ENCODE data around the gene RIN3. TPM values are rescaled to one million over a fixed set of nuclear protein-coding genes. Genes with fewer than 3 reads are reported as not detected.

RIN3 gene
- total and polyA plus RNA-seq, 7 experiments from 2014 or later: 27.2 to 182 (median 114) TPM

- intact Hi-C loops (cut with micrococcal nuclease): loop anchor here (1.0 to 5.0 kb wide), 4 partner anchors 29 to 167 kb away; no protein-coding TSS in a partner anchor
- Mint-ChIP-seq H3K27ac (peak overlapping the region; percentile 71 to 96 (median 89)), H3K4me3 (peak overlapping the region; percentile 38 to 85 (median 80)), H3K36me3 (peaks cover 0 to 32% (median 5%) of the 10 kb centered on the region in 5 donors), H3K4me1 (peaks cover 38 to 61% (median 56%) of the 10 kb centered on the region in 7 donors), H3K9me3 (peaks cover 0 to 6% (median 0%) of the 10 kb centered on the region in 11 donors), H3K27me3 (no peaks in the 10 kb centered on the region)
- peaks cover 0 to 2% (median 0%) of the 10 kb centered on the region in 3 experiments for H3K36me3 ChIP-seq (ENCODE audit: control insufficient read depth in 2 of 3, insufficient read depth in 3 of 3, low read length in 3 of 3)
- no peaks in the 10 kb centered on the region for H3K27me3 ChIP-seq (ENCODE audit: control insufficient read depth in 2 of 2, insufficient read depth in 2 of 2, low read length in 2 of 2)
- H3K9me3 ChIP-seq (ENCODE audit: control insufficient read depth in 2 of 3, low read length in 3 of 3): no peaks in the 10 kb centered on the region
- peak overlapping the region; percentile 16 for H3K4me3 ChIP-seq (ENCODE audit: low read length)
- peak; percentile 97 for ATAC-seq
- H3K27ac ChIP-seq (ENCODE audit: low read depth, low read length): peak overlapping the region; percentile 74
- peak; percentile 25 to 81 (median 72) for DNase-seq
- ChIA-PET CTCF (interaction anchor here (2.0 to 5.1 kb wide), 3 partner anchors 29 to 42 kb away, joined by 10 to 101 read pairs (median 24); no protein-coding TSS in a partner anchor), POLR2A (interaction anchor here (0.6 to 12.5 kb wide), 10 partner anchors 17 to 135 kb away, joined by 3 to 341 read pairs (median 4); no protein-coding TSS in a partner anchor)
- H3K4me1 ChIP-seq (ENCODE audit: control insufficient read depth in 2 of 2, insufficient read depth in 2 of 2, low read length in 2 of 2): peaks cover 34 to 46% of the 10 kb centered on the region in 2 donors
Observed at GRCh38 chr14:92615451-92615850, 101.9 kb downstream of the RIN3 start.

GRCh38 chr14:92616178-92616577 is 102.6 kb downstream of the RIN3 start:
- Histone ChIP-seq H3K9me3 (ENCODE audit: control insufficient read depth in 2 of 3, low read length in 3 of 3) (no peaks in the 10 kb centered on the region), H3K27me3 (ENCODE audit: control insufficient read depth in 2 of 2, insufficient read depth in 2 of 2, low read length in 2 of 2) (no peaks in the 10 kb centered on the region), H3K4me3 (ENCODE audit: low read length) (peak overlapping the region; percentile 16), H3K36me3 (ENCODE audit: control insufficient read depth in 2 of 3, insufficient read depth in 3 of 3, low read length in 3 of 3) (peaks cover 0 to 2% (median 0%) of the 10 kb centered on the region in 3 experiments), H3K4me1 (ENCODE audit: control insufficient read depth in 2 of 2, insufficient read depth in 2 of 2, low read length in 2 of 2) (peaks cover 34 to 46% of the 10 kb centered on the region in 2 donors), H3K27ac (ENCODE audit: low read depth, low read length) (peak overlapping the region; percentile 74)
- Mint-ChIP-seq H3K27me3 (no peaks in the 10 kb centered on the region), H3K27ac (peak overlapping the region; percentile 71 to 96 (median 89)), H3K4me1 (peaks cover 37 to 59% (median 51%) of the 10 kb centered on the region in 7 donors), H3K9me3 (peaks cover 0 to 6% (median under 1%) of the 10 kb centered on the region in 11 donors), H3K4me3 (peak overlapping the region; percentile 38 to 85 (median 80)), H3K36me3 (peaks cover 0 to 31% (median 7%) of the 10 kb centered on the region in 5 donors)
- no peak for DNase-seq
- ChIA-PET CTCF (interaction anchor here (2.0 to 5.1 kb wide), 3 partner anchors 28 to 41 kb away, joined by 10 to 101 read pairs (median 24); no protein-coding TSS in a partner anchor), POLR2A (interaction anchor here (0.7 to 12.5 kb wide), 7 partner anchors 18 to 135 kb away, joined by 3 to 341 read pairs (median 5); no protein-coding TSS in a partner anchor)
- intact Hi-C loops (cut with micrococcal nuclease): loop anchor here in 1 of 2 donors (5.0 kb wide), 1 partner anchor 166 kb away; no protein-coding TSS in a partner anchor
- ATAC-seq: no peak

GRCh38 chr14:92617581-92617980 is 104.0 kb downstream of the RIN3 start:
- no peak overlapping the region for H3K4me3 Mint-ChIP-seq
- POLR2A ChIA-PET: interaction anchor here (12.5 kb wide), 1 partner anchor 33 kb away, joined by 341 read pairs; no protein-coding TSS in a partner anchor
- H3K27me3 Mint-ChIP-seq: no peaks in the 10 kb centered on the region
- Histone ChIP-seq H3K27me3 (ENCODE audit: control insufficient read depth in 2 of 2, insufficient read depth in 2 of 2, low read length in 2 of 2) (no peaks in the 10 kb centered on the region), H3K9me3 (ENCODE audit: control insufficient read depth in 2 of 3, low read length in 3 of 3) (peaks cover 0 to 14% (median 4%) of the 10 kb centered on the region in 3 experiments), H3K36me3 (ENCODE audit: control insufficient read depth in 2 of 3, insufficient read depth in 3 of 3, low read length in 3 of 3) (no peaks in the 10 kb centered on the region), H3K4me3 (ENCODE audit: low read length) (no peak overlapping the region), H3K27ac (ENCODE audit: low read depth, low read length) (no peak overlapping the region), H3K4me1 (ENCODE audit: control insufficient read depth in 2 of 2, insufficient read depth in 2 of 2, low read length in 2 of 2) (peaks cover 34 to 46% of the 10 kb centered on the region in 2 donors)
- peak overlapping the region in 6 of 9 donors; percentile 5 to 60 (median 23) for H3K27ac Mint-ChIP-seq
- H3K4me1 Mint-ChIP-seq: peaks cover 33 to 46% (median 41%) of the 10 kb centered on the region in 7 donors
- H3K9me3 Mint-ChIP-seq: peaks cover 1 to 16% (median 12%) of the 10 kb centered on the region in 11 donors
- intact Hi-C loops (cut with micrococcal nuclease): loop anchor here in 1 of 2 donors (5.0 kb wide), 1 partner anchor 165 kb away; no protein-coding TSS in a partner anchor
- DNase-seq (no peak), ATAC-seq (no peak)
- CTCF ChIA-PET: interaction anchor here (1.3 kb wide), 1 partner anchor 37 kb away, joined by 5 read pairs; no protein-coding TSS in a partner anchor
- peaks cover 4 to 32% (median 15%) of the 10 kb centered on the region in 5 donors for H3K36me3 Mint-ChIP-seq

GRCh38 chr14:92619671-92620456 is 106.3 kb downstream of the RIN3 start:
- Histone ChIP-seq H3K4me3 (ENCODE audit: low read length) (no peak overlapping the region), H3K27me3 (ENCODE audit: control insufficient read depth in 2 of 2, insufficient read depth in 2 of 2, low read length in 2 of 2) (no peaks in the 10 kb centered on the region), H3K9me3 (ENCODE audit: control insufficient read depth in 2 of 3, low read length in 3 of 3) (peaks cover 0 to 23% (median 11%) of the 10 kb centered on the region in 3 experiments), H3K27ac (ENCODE audit: low read depth, low read length) (no peak overlapping the region), H3K4me1 (ENCODE audit: control insufficient read depth in 2 of 2, insufficient read depth in 2 of 2, low read length in 2 of 2) (peaks cover 20 to 28% of the 10 kb centered on the region in 2 donors), H3K36me3 (ENCODE audit: control insufficient read depth in 2 of 3, insufficient read depth in 3 of 3, low read length in 3 of 3) (no peaks in the 10 kb centered on the region)
- Mint-ChIP-seq H3K4me1 (peaks cover 17 to 27% (median 23%) of the 10 kb centered on the region in 7 donors), H3K36me3 (peaks cover 12 to 42% (median 31%) of the 10 kb centered on the region in 5 donors), H3K9me3 (peaks cover 2 to 35% (median 19%) of the 10 kb centered on the region in 11 donors), H3K27ac (no peak overlapping the region), H3K27me3 (no peaks in the 10 kb centered on the region), H3K4me3 (no peak overlapping the region)
- no peak for ATAC-seq
- ChIA-PET POLR2A (interaction anchor here (12.5 kb wide), 1 partner anchor 31 kb away, joined by 341 read pairs; no protein-coding TSS in a partner anchor), CTCF (interaction anchor here (0.6 to 1.2 kb wide), 2 partner anchors 34 to 40 kb away, joined by 3 read pairs; no protein-coding TSS in a partner anchor)
- DNase-seq: no peak
- intact Hi-C loops (cut with micrococcal nuclease): loop anchor here in 1 of 2 donors (5.0 kb wide), 1 partner anchor 162 kb away; no protein-coding TSS in a partner anchor

GRCh38 chr14:92622311-92622710 is 108.7 kb downstream of the RIN3 start:
- CTCF ChIA-PET: no interaction called here
- H3K9me3 Mint-ChIP-seq: peaks cover 7 to 58% (median 30%) of the 10 kb centered on the region in 11 donors

GRCh38 chr14:92624764-92625163 is 111.2 kb downstream of the RIN3 start:
- Mint-ChIP-seq H3K27me3 (no peaks in the 10 kb centered on the region), H3K4me1 (peaks cover 0 to 4% (median 0%) of the 10 kb centered on the region in 7 donors), H3K9me3 (peaks cover 11 to 72% (median 35%) of the 10 kb centered on the region in 11 donors), H3K27ac (no peak overlapping the region), H3K36me3 (peaks cover 24 to 68% (median 58%) of the 10 kb centered on the region in 5 donors), H3K4me3 (no peak overlapping the region)
- CTCF ChIA-PET: interaction anchor here (0.6 kb wide), 1 partner anchor 20 kb away, joined by 4 read pairs; no protein-coding TSS in a partner anchor
- intact Hi-C loops (cut with micrococcal nuclease): no loop called here
- no peak overlapping the region for H3K4me3 ChIP-seq (ENCODE audit: low read length)
- no peaks in the 10 kb centered on the region for H3K27me3 ChIP-seq (ENCODE audit: control insufficient read depth in 2 of 2, insufficient read depth in 2 of 2, low read length in 2 of 2)
- no peak for DNase-seq
- no peaks in the 10 kb centered on the region for H3K4me1 ChIP-seq (ENCODE audit: control insufficient read depth in 2 of 2, insufficient read depth in 2 of 2, low read length in 2 of 2)
- ATAC-seq: no peak
- no peak overlapping the region for H3K27ac ChIP-seq (ENCODE audit: low read depth, low read length)
- POLR2A ChIA-PET: interaction anchor here (1.2 kb wide), 1 partner anchor 12 kb away, joined by 3 read pairs; no protein-coding TSS in a partner anchor
- H3K9me3 ChIP-seq (ENCODE audit: control insufficient read depth in 2 of 3, low read length in 3 of 3): peaks cover 0 to 49% (median 11%) of the 10 kb centered on the region in 3 experiments
- peaks cover 0 to 6% (median 0%) of the 10 kb centered on the region in 3 experiments for H3K36me3 ChIP-seq (ENCODE audit: control insufficient read depth in 2 of 3, insufficient read depth in 3 of 3, low read length in 3 of 3)

More at GRCh38 chr14:92622311-92622710, 108.7 kb downstream of the RIN3 start:
- POLR2A ChIA-PET: interaction anchor here (12.5 kb wide), 1 partner anchor 29 kb away, joined by 341 read pairs; no protein-coding TSS in a partner anchor
- peaks cover 0 to 5% of the 10 kb centered on the region in 2 donors for H3K4me1 ChIP-seq (ENCODE audit: control insufficient read depth in 2 of 2, insufficient read depth in 2 of 2, low read length in 2 of 2)
- Mint-ChIP-seq H3K4me3 (no peak overlapping the region), H3K27me3 (no peaks in the 10 kb centered on the region), H3K4me1 (peaks cover 0 to 8% (median 3%) of the 10 kb centered on the region in 7 donors), H3K36me3 (peaks cover 17 to 53% (median 49%) of the 10 kb centered on the region in 5 donors), H3K27ac (no peak overlapping the region)
- no peaks in the 10 kb centered on the region for H3K36me3 ChIP-seq (ENCODE audit: control insufficient read depth in 2 of 3, insufficient read depth in 3 of 3, low read length in 3 of 3)
- H3K9me3 ChIP-seq (ENCODE audit: control insufficient read depth in 2 of 3, low read length in 3 of 3): peaks cover 0 to 36% (median 11%) of the 10 kb centered on the region in 3 experiments
- DNase-seq (no peak), ATAC-seq (no peak)
- no peaks in the 10 kb centered on the region for H3K27me3 ChIP-seq (ENCODE audit: control insufficient read depth in 2 of 2, insufficient read depth in 2 of 2, low read length in 2 of 2)
- H3K4me3 ChIP-seq (ENCODE audit: low read length): no peak overlapping the region
- intact Hi-C loops (cut with micrococcal nuclease): no loop called here
- no peak overlapping the region for H3K27ac ChIP-seq (ENCODE audit: low read depth, low read length)

All from naive thymus-derived CD4-positive, alpha-beta T cell (primary cell).